DOHH2 (cell line): ENCODE data around the gene RBP5.

Source experiments
- EZH2phosphoT487 ChIP-seq: fragments of 200-600 bp; sonication (generic); IDR thresholded peaks from 2 replicates; pipeline ENCODE4 v1.6.1; 2017; ENCODE audit warnings: borderline replicate concordance, mild to moderate bottlenecking, antibody characterized with exemption, low read length, moderate library complexity, mixed read lengths
- TF ChIP-seq, protein P1 (sequence below): fragments of 200-600 bp; sonication (generic); IDR thresholded peaks from one replicate; pipeline ENCODE4 v1.5.1; 2014; ENCODE audit warnings: antibody characterized with exemption, mild to moderate bottlenecking, low read depth, low read length; ENCODE audit not compliant: poor library complexity, severe bottlenecking

DNA sequence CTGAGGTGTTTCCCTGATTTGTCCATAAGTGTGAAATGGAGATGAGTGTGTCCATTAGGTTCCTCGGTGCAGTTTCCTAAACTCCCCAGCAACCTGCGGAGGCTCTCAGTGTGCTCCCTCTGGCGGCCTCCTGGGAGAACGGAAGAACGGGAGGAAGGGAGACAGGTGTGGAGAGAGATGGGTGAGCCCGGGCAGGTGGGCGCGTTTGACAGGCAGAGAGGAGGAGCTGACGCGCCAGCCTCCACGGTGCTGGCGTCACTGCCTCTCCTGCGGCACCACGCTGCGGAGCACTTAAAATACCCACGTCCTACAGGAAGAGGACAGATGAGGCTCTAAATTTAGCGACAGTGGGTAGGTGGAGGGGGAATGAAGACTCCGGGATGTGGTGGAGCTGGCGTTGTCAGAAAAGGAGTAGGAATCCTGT, 34.0 kb upstream of the RBP5 start:
- TF ChIP-seq, protein P1, sequence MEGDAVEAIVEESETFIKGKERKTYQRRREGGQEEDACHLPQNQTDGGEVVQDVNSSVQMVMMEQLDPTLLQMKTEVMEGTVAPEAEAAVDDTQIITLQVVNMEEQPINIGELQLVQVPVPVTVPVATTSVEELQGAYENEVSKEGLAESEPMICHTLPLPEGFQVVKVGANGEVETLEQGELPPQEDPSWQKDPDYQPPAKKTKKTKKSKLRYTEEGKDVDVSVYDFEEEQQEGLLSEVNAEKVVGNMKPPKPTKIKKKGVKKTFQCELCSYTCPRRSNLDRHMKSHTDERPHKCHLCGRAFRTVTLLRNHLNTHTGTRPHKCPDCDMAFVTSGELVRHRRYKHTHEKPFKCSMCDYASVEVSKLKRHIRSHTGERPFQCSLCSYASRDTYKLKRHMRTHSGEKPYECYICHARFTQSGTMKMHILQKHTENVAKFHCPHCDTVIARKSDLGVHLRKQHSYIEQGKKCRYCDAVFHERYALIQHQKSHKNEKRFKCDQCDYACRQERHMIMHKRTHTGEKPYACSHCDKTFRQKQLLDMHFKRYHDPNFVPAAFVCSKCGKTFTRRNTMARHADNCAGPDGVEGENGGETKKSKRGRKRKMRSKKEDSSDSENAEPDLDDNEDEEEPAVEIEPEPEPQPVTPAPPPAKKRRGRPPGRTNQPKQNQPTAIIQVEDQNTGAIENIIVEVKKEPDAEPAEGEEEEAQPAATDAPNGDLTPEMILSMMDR, result peak; percentile 31
- no peak for TF ChIP-seq EZH2phosphoT487
